GM23338 (cell line): ENCODE measurements around the gene KCNMB2. TPM values are rescaled to one million over a fixed set of nuclear protein-coding genes. Genes with fewer than 3 reads are reported as not detected.

Source experiments
- ATAC-seq: fragments of 200-7000 bp; cut with Tn5 transposase; 3 replicates; pipeline ENCODE4 v1.9.1; 2020
- DNase-seq: peaks from one replicate; pipeline ENCODE4 v3.0.0-alpha.2; 2015; ENCODE audit warnings: low spot score
- H2AFZ ChIP-seq: fragments of 200-600 bp; sonication (generic); 2 replicates; pipeline ENCODE4 v1.8.0; 2016; ENCODE audit warnings: antibody characterized with exemption, mild to moderate bottlenecking, moderate library complexity
- H3F3A ChIP-seq: fragments of 200-600 bp; sonication (generic); replicated peaks from 2 replicates; pipeline ENCODE4 v1.8.0; 2017; ENCODE audit warnings: antibody characterized with exemption, mixed run types, low read depth
- H3K27ac ChIP-seq: fragments of 200-600 bp; sonication (generic); 2 replicates; pipeline ENCODE4 v1.6.1; 2016; ENCODE audit warnings: low read depth
- H3K27me3 ChIP-seq: fragments of 200-600 bp; sonication (generic); 2 replicates; pipeline ENCODE4 v1.8.0; 2016; ENCODE audit warnings: mild to moderate bottlenecking, mixed run types, moderate library complexity; ENCODE audit not compliant: insufficient read depth
- H3K36me3 ChIP-seq: fragments of 200-600 bp; sonication (generic); 2 replicates; pipeline ENCODE4 v1.8.0; 2016; ENCODE audit warnings: mild to moderate bottlenecking; ENCODE audit not compliant: insufficient read depth
- H3K4me1 ChIP-seq: fragments of 200-600 bp; sonication (generic); 2 replicates; pipeline ENCODE4 v1.8.0; 2016; ENCODE audit warnings: mild to moderate bottlenecking, moderate library complexity; ENCODE audit not compliant: insufficient read depth
- H3K4me2 ChIP-seq: fragments of 200-600 bp; sonication (generic); 2 replicates; pipeline ENCODE4 v1.7.1; 2017; ENCODE audit warnings: mixed run types
- H3K4me3 ChIP-seq: fragments of 200-600 bp; sonication (generic); 2 replicates; pipeline ENCODE4 v1.6.1; 2016; ENCODE audit warnings: mixed run types
- H3K79me2 ChIP-seq: fragments of 200-600 bp; sonication (generic); replicated peaks from 2 replicates; pipeline ENCODE4 v1.8.0; 2017; ENCODE audit warnings: mild to moderate bottlenecking; ENCODE audit not compliant: insufficient read depth
- H3K9me2 ChIP-seq: fragments of 200-600 bp; sonication (generic); 2 replicates; pipeline ENCODE4 v1.8.0; 2017; ENCODE audit not compliant: insufficient read depth
- H4K20me1 ChIP-seq: fragments of 200-600 bp; sonication (generic); replicated peaks from 2 replicates; pipeline ENCODE4 v1.8.0; 2017; ENCODE audit warnings: mild to moderate bottlenecking; ENCODE audit not compliant: insufficient read depth
- H3K27ac Mint-ChIP-seq: 2 replicates; pipeline ENCODE4 v1.8.0; 2020; ENCODE audit warnings: inconsistent platforms, mild to moderate bottlenecking, moderate library complexity, mixed read lengths
- H3K27me3 Mint-ChIP-seq: 3 replicates; pipeline ENCODE4 v1.8.0; 2022; ENCODE audit warnings: low read depth, mild to moderate bottlenecking, moderate library complexity, mixed read lengths, inconsistent platforms; ENCODE audit not compliant: insufficient read depth, poor library complexity
- H3K36me3 Mint-ChIP-seq: 3 replicates; pipeline ENCODE4 v1.8.0; 2021; ENCODE audit warnings: low read depth, mild to moderate bottlenecking, inconsistent platforms, moderate library complexity, mixed read lengths
- H3K4me1 Mint-ChIP-seq: 3 replicates; pipeline ENCODE4 v1.8.0; 2020; ENCODE audit warnings: mild to moderate bottlenecking, inconsistent platforms, mixed read lengths
- H3K4me3 Mint-ChIP-seq: 3 replicates; pipeline ENCODE4 v1.8.0; 2021; ENCODE audit warnings: moderate library complexity, mild to moderate bottlenecking, inconsistent platforms, mixed read lengths
- H3K9me3 Mint-ChIP-seq: 3 replicates; pipeline ENCODE4 v1.8.0; 2020; ENCODE audit warnings: moderate library complexity, mild to moderate bottlenecking, inconsistent platforms, mixed read lengths
- CREB1 ChIP-seq: fragments of 250-450 bp; sonication (Bioruptor Pico); IDR thresholded peaks from 2 replicates; pipeline ENCODE4 v1.5.0; 2020; ENCODE audit warnings: low read depth, mild to moderate bottlenecking, moderate library complexity
- EZH2phosphoT487 ChIP-seq: fragments of 200-600 bp; sonication (generic); IDR thresholded peaks from one replicate; pipeline ENCODE4 v1.8.1; 2018; ENCODE audit warnings: antibody characterized with exemption; ENCODE audit not compliant: unreplicated experiment
- JUNB ChIP-seq: IDR thresholded peaks from one replicate; pipeline ENCODE4 v1.6.1; 2016; ENCODE audit warnings: antibody characterized with exemption; ENCODE audit not compliant: unreplicated experiment
- NANOG ChIP-seq: IDR thresholded peaks from 2 replicates; pipeline ENCODE4 v1.6.1; 2016; ENCODE audit warnings: antibody characterized with exemption, borderline replicate concordance
- POLR2AphosphoS5 ChIP-seq: IDR thresholded peaks from 2 replicates; pipeline ENCODE4 v1.6.1; 2016; ENCODE audit warnings: antibody characterized with exemption, low read depth
- ZNF114 ChIP-seq: fragments of 250-450 bp; sonication (Bioruptor Pico); IDR thresholded peaks from 2 replicates; pipeline ENCODE4 v1.5.0; 2020; ENCODE audit warnings: mild to moderate bottlenecking, moderate library complexity
- polyA plus RNA-seq: library from polyadenylated mRNA; unstranded; fragments of >200 nt; fragmentation: Nextera tagmentation; extraction: Ambion mirVana; gene quantifications from 2 replicates; pipeline ENCODE4 v1.2.1, GENCODE V29; 2016
- total RNA-seq: library from RNA; depleted of rRNA; stranded (reverse); fragments of >200 nt; shearing (Covaris generic); gene quantifications from 2 replicates; pipeline ENCODE4 v1.2.3, GENCODE V29; 2014
- TF ChIP-seq, protein P1 (sequence below): fragments of 250-450 bp; sonication (Bioruptor Pico); IDR thresholded peaks from 2 replicates; pipeline ENCODE4 v1.5.0; 2020; ENCODE audit warnings: mild to moderate bottlenecking, moderate library complexity

The KCNMB2 gene
- total and polyA plus RNA-seq, 2 experiments from 2014 or later: 0.53 TPM; not detected in 1

DNA sequence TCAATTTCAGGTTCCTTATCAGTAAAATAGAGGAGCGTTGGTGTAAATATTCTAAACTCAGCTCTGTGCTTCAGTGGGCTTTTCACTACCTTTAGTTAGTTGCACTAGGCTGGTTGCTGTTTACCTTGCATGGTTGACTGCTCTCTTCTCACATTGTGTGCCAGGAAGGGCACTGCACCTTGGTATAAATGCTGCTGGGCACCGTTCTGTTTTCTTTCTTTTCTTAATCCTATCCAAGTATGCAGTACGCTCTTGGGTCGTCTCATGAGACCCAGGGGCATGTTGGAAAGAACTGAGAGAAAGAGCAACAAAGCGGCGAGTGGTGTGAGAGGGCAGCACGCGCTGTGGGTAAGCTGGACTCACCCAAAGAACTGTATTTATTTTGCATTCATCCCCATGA lies 22.4 kb downstream of the KCNMB2 start (continued):
- TF ChIP-seq, protein P1, sequence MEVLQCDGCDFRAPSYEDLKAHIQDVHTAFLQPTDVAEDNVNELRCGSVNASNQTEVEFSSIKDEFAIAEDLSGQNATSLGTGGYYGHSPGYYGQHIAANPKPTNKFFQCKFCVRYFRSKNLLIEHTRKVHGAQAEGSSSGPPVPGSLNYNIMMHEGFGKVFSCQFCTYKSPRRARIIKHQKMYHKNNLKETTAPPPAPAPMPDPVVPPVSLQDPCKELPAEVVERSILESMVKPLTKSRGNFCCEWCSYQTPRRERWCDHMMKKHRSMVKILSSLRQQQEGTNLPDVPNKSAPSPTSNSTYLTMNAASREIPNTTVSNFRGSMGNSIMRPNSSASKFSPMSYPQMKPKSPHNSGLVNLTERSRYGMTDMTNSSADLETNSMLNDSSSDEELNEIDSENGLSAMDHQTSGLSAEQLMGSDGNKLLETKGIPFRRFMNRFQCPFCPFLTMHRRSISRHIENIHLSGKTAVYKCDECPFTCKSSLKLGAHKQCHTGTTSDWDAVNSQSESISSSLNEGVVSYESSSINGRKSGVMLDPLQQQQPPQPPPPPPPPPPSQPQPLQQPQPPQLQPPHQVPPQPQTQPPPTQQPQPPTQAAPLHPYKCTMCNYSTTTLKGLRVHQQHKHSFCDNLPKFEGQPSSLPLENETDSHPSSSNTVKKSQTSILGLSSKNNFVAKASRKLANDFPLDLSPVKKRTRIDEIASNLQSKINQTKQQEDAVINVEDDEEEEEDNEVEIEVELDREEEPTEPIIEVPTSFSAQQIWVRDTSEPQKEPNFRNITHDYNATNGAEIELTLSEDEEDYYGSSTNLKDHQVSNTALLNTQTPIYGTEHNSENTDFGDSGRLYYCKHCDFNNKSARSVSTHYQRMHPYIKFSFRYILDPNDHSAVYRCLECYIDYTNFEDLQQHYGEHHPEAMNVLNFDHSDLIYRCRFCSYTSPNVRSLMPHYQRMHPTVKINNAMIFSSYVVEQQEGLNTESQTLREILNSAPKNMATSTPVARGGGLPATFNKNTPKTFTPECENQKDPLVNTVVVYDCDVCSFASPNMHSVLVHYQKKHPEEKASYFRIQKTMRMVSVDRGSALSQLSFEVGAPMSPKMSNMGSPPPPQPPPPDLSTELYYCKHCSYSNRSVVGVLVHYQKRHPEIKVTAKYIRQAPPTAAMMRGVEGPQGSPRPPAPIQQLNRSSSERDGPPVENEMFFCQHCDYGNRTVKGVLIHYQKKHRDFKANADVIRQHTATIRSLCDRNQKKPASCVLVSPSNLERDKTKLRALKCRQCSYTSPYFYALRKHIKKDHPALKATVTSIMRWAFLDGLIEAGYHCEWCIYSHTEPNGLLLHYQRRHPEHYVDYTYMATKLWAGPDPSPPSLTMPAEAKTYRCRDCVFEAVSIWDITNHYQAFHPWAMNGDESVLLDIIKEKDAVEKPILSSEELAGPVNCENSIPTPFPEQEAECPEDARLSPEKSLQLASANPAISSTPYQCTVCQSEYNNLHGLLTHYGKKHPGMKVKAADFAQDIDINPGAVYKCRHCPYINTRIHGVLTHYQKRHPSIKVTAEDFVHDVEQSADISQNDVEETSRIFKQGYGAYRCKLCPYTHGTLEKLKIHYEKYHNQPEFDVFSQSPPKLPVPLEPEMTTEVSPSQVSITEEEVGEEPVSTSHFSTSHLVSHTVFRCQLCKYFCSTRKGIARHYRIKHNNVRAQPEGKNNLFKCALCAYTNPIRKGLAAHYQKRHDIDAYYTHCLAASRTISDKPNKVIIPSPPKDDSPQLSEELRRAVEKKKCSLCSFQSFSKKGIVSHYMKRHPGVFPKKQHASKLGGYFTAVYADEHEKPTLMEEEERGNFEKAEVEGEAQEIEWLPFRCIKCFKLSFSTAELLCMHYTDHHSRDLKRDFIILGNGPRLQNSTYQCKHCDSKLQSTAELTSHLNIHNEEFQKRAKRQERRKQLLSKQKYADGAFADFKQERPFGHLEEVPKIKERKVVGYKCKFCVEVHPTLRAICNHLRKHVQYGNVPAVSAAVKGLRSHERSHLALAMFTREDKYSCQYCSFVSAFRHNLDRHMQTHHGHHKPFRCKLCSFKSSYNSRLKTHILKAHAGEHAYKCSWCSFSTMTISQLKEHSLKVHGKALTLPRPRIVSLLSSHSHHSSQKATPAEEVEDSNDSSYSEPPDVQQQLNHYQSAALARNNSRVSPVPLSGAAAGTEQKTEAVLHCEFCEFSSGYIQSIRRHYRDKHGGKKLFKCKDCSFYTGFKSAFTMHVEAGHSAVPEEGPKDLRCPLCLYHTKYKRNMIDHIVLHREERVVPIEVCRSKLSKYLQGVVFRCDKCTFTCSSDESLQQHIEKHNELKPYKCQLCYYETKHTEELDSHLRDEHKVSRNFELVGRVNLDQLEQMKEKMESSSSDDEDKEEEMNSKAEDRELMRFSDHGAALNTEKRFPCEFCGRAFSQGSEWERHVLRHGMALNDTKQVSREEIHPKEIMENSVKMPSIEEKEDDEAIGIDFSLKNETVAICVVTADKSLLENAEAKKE (CRISPR knock-in tag): no peak
- TF ChIP-seq ZNF114 (CRISPR knock-in tag) (no peak), EZH2phosphoT487 (no peak), POLR2AphosphoS5 (no peak)

DNA sequence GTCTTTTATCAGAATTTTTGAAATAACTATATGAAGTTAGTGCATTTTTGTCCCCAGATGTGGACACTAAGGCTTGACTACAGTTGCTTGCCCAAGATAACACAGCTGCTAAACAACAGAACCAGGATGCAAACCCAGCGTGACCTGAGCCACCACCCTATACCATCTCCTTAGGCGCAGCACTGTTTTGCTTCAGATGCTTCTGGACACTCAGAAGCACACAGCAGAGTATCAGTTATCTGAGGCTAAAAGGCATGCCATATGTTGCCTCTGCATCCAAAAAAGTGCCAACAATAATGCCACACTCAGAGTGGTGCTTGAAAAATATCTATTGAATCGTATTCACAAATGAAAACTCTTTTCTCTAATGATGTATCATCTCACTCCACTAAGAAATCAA lies 24.5 kb downstream of the KCNMB2 start:
- Histone ChIP-seq H4K20me1 (no peaks in the 10 kb centered on the region), H3K36me3 (no peaks in the 10 kb centered on the region), H3K79me2 (no peaks in the 10 kb centered on the region), H3K27ac (no peak overlapping the region), H3K27me3 (no peaks in the 10 kb centered on the region), H3K4me2 (no peak overlapping the region), H3K4me3 (no peak overlapping the region), H2AFZ (no peak overlapping the region), H3K9me2 (peaks cover 13% of the 10 kb centered on the region; the same call in 1 of the 2 replicates), H3K4me1 (no peaks in the 10 kb centered on the region), H3F3A (no peaks in the 10 kb centered on the region)
- no peak overlapping the region for H3K27ac Mint-ChIP-seq
- DNase-seq (no peak), ATAC-seq (no peak)
- H3K36me3 Mint-ChIP-seq: no peaks in the 10 kb centered on the region
- H3K9me3 Mint-ChIP-seq: no peaks in the 10 kb centered on the region
- H3K4me1 Mint-ChIP-seq: no peaks in the 10 kb centered on the region
- H3K27me3 Mint-ChIP-seq: peaks cover 2% of the 10 kb centered on the region
- H3K4me3 Mint-ChIP-seq: no peak overlapping the region
- TF ChIP-seq, protein P1 (CRISPR knock-in tag): no peak
- TF ChIP-seq NANOG (no peak), ZNF114 (CRISPR knock-in tag) (no peak), CREB1 (no peak), JUNB (no peak)
